Measurements from ENCODE around the gene CSNK1D.

DNA sequence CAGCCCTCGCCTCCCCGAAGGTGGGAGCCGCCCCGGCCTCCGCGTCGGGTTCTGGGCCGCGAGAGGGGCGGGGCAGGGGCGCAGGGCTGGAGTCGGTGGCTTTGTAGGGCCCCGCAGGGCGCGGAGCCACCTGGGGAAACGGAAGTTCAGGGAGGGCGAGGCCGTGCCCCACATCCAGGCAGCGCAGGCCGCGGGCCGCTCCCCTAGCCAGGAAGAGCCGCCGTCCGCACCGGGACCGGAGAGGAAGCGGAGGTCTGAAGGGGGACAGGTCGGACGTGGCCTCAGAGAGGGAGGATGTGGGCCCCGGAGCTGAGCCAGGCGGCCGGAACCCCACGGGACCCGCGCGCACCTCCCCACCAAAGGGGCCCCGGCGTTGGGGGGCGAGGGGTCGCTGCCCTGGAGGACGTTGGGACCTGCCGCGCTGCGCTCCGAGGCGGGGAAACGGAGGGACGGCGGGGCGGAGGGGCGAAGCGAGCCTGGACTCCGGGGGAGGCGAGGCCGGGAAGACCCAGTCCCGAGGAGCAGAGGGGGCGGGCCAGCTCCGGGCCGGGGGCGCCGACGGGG lies 45.1 kb downstream of the CSNK1D start:
- TF ChIP-seq, protein P1, sequence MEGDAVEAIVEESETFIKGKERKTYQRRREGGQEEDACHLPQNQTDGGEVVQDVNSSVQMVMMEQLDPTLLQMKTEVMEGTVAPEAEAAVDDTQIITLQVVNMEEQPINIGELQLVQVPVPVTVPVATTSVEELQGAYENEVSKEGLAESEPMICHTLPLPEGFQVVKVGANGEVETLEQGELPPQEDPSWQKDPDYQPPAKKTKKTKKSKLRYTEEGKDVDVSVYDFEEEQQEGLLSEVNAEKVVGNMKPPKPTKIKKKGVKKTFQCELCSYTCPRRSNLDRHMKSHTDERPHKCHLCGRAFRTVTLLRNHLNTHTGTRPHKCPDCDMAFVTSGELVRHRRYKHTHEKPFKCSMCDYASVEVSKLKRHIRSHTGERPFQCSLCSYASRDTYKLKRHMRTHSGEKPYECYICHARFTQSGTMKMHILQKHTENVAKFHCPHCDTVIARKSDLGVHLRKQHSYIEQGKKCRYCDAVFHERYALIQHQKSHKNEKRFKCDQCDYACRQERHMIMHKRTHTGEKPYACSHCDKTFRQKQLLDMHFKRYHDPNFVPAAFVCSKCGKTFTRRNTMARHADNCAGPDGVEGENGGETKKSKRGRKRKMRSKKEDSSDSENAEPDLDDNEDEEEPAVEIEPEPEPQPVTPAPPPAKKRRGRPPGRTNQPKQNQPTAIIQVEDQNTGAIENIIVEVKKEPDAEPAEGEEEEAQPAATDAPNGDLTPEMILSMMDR (IDR thresholded peaks at IDR 0.05; ENCODE audit: low read depth, low read length, poor library complexity, severe bottlenecking), result no peak
- TF ChIP-seq EZH2phosphoT487 (IDR thresholded peaks at IDR 0.05; ENCODE audit: borderline replicate concordance, low read length), result no peak
